PC-9 (cell line): ENCODE data around the gene PTTG1IP2. TPM values are rescaled to one million over a fixed set of nuclear protein-coding genes. Genes with fewer than 3 reads are reported as not detected.

Experiments used
- BruUV-seq: library from RNA; stranded (reverse); fragments of 400-500 nt; replicated peaks from 2 replicates; lab custom pipeline; 2021; lab: Mats Ljungman, UMichigan
- CTCF ChIA-PET: fragments of 300-600 bp; sonication (Branson Sonifier 250); formaldehyde crosslinking; loops from one replicate; lab custom pipeline; 2022; ENCODE audit warnings: antibody characterized with exemption; lab: Charles Lee
- POLR2A ChIA-PET: fragments of 300-600 bp; sonication (Branson Sonifier 250); formaldehyde crosslinking; loops from one replicate; lab custom pipeline; 2022; ENCODE audit warnings: antibody characterized with exemption; ENCODE audit not compliant: unreplicated experiment; lab: Charles Lee
- DNase-seq, 2 experiments: peaks; one replicate each; pipeline versions ENCODE4 v3.0.0 to v3.0.0-alpha.2; 2015 to 2022; ENCODE audit warnings: mixed read lengths in 1 of 2
- H2AFZ ChIP-seq: fragments of 200-600 bp; sonication (generic); 2 replicates; pipeline ENCODE4 v1.8.1; 2017; ENCODE audit warnings: antibody characterized with exemption
- H3F3A ChIP-seq: fragments of 200-600 bp; sonication (generic); 2 replicates; pipeline ENCODE4 v1.8.1; 2017; ENCODE audit warnings: antibody characterized with exemption, mild to moderate bottlenecking, low read depth; ENCODE audit not compliant: insufficient read depth
- H3K27ac ChIP-seq: fragments of 200-600 bp; sonication (generic); 2 replicates; pipeline ENCODE4 v1.6.1; 2016; ENCODE audit warnings: mixed run types
- H3K27me3 ChIP-seq: fragments of 200-600 bp; sonication (generic); 2 replicates; pipeline ENCODE4 v1.6.1; 2016; ENCODE audit warnings: low read depth, mixed run types; ENCODE audit not compliant: insufficient read depth
- H3K36me3 ChIP-seq: fragments of 200-600 bp; sonication (generic); 2 replicates; pipeline ENCODE4 v1.6.1; 2016; ENCODE audit warnings: low read depth, mixed run types
- H3K4me1 ChIP-seq: fragments of 200-600 bp; sonication (generic); replicated peaks from 2 replicates; pipeline ENCODE4 v1.6.1; 2016; ENCODE audit warnings: mixed run types; ENCODE audit not compliant: insufficient read depth
- H3K4me2 ChIP-seq: fragments of 200-600 bp; sonication (generic); 2 replicates; pipeline ENCODE4 v1.6.1; 2017; ENCODE audit warnings: mixed run types
- H3K4me3 ChIP-seq: fragments of 200-600 bp; sonication (generic); 2 replicates; pipeline ENCODE4 v1.6.1; 2016; ENCODE audit warnings: mixed run types
- H3K79me2 ChIP-seq: fragments of 200-600 bp; sonication (generic); 2 replicates; pipeline ENCODE4 v1.6.1; 2017; ENCODE audit warnings: low read depth, mixed run types
- H3K9me2 ChIP-seq: fragments of 200-600 bp; sonication (generic); 2 replicates; pipeline ENCODE4 v1.8.1; 2017; ENCODE audit warnings: mild to moderate bottlenecking; ENCODE audit not compliant: insufficient read depth
- H3K9me3 ChIP-seq: fragments of 200-600 bp; sonication (generic); 2 replicates; pipeline ENCODE4 v1.8.1; 2016; ENCODE audit warnings: low read depth; ENCODE audit not compliant: insufficient read depth
- H4K20me1 ChIP-seq: fragments of 200-600 bp; sonication (generic); 2 replicates; pipeline ENCODE4 v1.8.1; 2017; ENCODE audit not compliant: insufficient read depth
- CTCF ChIP-seq: fragments of 200-600 bp; sonication (generic); conservative IDR thresholded peaks from 2 replicates; pipeline ENCODE4 v1.6.1; 2017; ENCODE audit warnings: mixed run types, antibody characterized with exemption, mild to moderate bottlenecking, moderate library complexity
- EZH2 ChIP-seq: fragments of 200-600 bp; sonication (generic); IDR thresholded peaks from 2 replicates; pipeline ENCODE4 v1.8.0; 2017; ENCODE audit warnings: antibody characterized with exemption, low read depth
- intact Hi-C: fragments of 100-400 bp; cut with micrococcal nuclease; formaldehyde crosslinking; loops from one replicate; pipeline ENCODE4 v1.10.0; 2022; ENCODE audit not compliant: unreplicated experiment
- total RNA-seq: library from RNA; stranded (reverse); gene quantifications from 2 replicates; pipeline ENCODE4 v1.2.3, GENCODE V29; 2021

The PTTG1IP2 gene
- total RNA-seq, 1 experiment from 2014 or later, result not detected

- H2AFZ ChIP-seq, result no peak overlapping the region
These were observed 36.2 kb upstream of the PTTG1IP2 start for GRCh38 chr7:90433221-90433620.

GRCh38 chr7:90445633-90446032 is 23.8 kb upstream of the PTTG1IP2 start:
- H3K27me3 ChIP-seq, result no peaks in the 10 kb centered on the region
- no peaks in the 10 kb centered on the region for H3K9me3 ChIP-seq
- H4K20me1 ChIP-seq, result no peaks in the 10 kb centered on the region
- no peak overlapping the region for H2AFZ ChIP-seq
- H3K9me2 ChIP-seq, result no peaks in the 10 kb centered on the region; the same call in 1 of the 2 replicates
- BruUV-seq, result no TSS peak
- CTCF ChIA-PET, result no interaction called here
- DNase-seq, result no peak
- H3K4me1 ChIP-seq, result no peaks in the 10 kb centered on the region
- no peaks in the 10 kb centered on the region for H3K79me2 ChIP-seq
- no peaks in the 10 kb centered on the region for H3F3A ChIP-seq
- H3K4me2 ChIP-seq, result no peak overlapping the region
- H3K4me3 ChIP-seq, result no peak overlapping the region
- H3K27ac ChIP-seq, result no peak overlapping the region
- POLR2A ChIA-PET, result no interaction called here
- no peaks in the 10 kb centered on the region for H3K36me3 ChIP-seq
- no peak for TF ChIP-seq CTCF
- no peak for TF ChIP-seq EZH2
- intact Hi-C loops, result no loop called here

More at GRCh38 chr7:90433221-90433620, 36.2 kb upstream of the PTTG1IP2 start:
- no peaks in the 10 kb centered on the region for H3F3A ChIP-seq
- H3K79me2 ChIP-seq, result no peaks in the 10 kb centered on the region
- no peak overlapping the region for H3K4me3 ChIP-seq
- ChIA-PET CTCF (no interaction called here), POLR2A (no interaction called here)
- TF ChIP-seq CTCF (no peak), EZH2 (no peak)
- no peaks in the 10 kb centered on the region for H3K27me3 ChIP-seq
- DNase-seq, result no peak
- H4K20me1 ChIP-seq, result no peaks in the 10 kb centered on the region
- no peaks in the 10 kb centered on the region for H3K4me1 ChIP-seq
- H3K9me3 ChIP-seq, result peaks cover 4% of the 10 kb centered on the region
- H3K4me2 ChIP-seq, result no peak overlapping the region
- intact Hi-C loops, result no loop called here
- BruUV-seq, result no TSS peak
- no peaks in the 10 kb centered on the region for H3K9me2 ChIP-seq
- H3K36me3 ChIP-seq, result no peaks in the 10 kb centered on the region
- H3K27ac ChIP-seq, result no peak overlapping the region

- intact Hi-C loops, result no loop called here
- no peak overlapping the region for H3K27ac ChIP-seq
- no peaks in the 10 kb centered on the region for H3K27me3 ChIP-seq
- H3K4me1 ChIP-seq, result no peaks in the 10 kb centered on the region
- POLR2A ChIA-PET, result interaction anchor here (0.7 kb wide), 1 partner anchor 399 kb away, joined by 8 read pairs; no protein-coding TSS in a partner anchor
- no peaks in the 10 kb centered on the region for H3K79me2 ChIP-seq
- no peaks in the 10 kb centered on the region for H3K9me3 ChIP-seq
- no peak overlapping the region for H3K4me2 ChIP-seq
- H4K20me1 ChIP-seq, result no peaks in the 10 kb centered on the region
- no TSS peak for BruUV-seq
- no peaks in the 10 kb centered on the region for H3K36me3 ChIP-seq
- no peaks in the 10 kb centered on the region; the same call in 1 of the 2 replicates for H3K9me2 ChIP-seq
- no peak for DNase-seq
- H3F3A ChIP-seq, result no peaks in the 10 kb centered on the region
- H2AFZ ChIP-seq, result no peak overlapping the region
- TF ChIP-seq CTCF, result no peak
- TF ChIP-seq EZH2, result no peak
- H3K4me3 ChIP-seq, result no peak overlapping the region
- CTCF ChIA-PET, result no interaction called here
These were observed 23.1 kb upstream of the PTTG1IP2 start for GRCh38 chr7:90446137-90446899.
